DND-41 (cell line): ENCODE measurements around the gene PRKAG2.

Source experiments
- ATAC-seq: fragments of 200-7000 bp; cut with Tn5 transposase; 3 replicates; pipeline ENCODE4 v1.9.1; 2021; ENCODE audit warnings: low read depth; ENCODE audit not compliant: insufficient read depth
- DNase-seq: peaks from one replicate; pipeline ENCODE4 v3.0.0-alpha.2; 2020
- H2AFZ ChIP-seq: 2 replicates; pipeline ENCODE4 v1.6.0; 2012; ENCODE audit warnings: low read depth, low read length
- H3K27ac ChIP-seq: 2 replicates; pipeline ENCODE4 v1.5.1; 2012; ENCODE audit warnings: low read length, inconsistent platforms
- H3K27me3 ChIP-seq: fragments of 200-600 bp; sonication (generic); 2 replicates; pipeline ENCODE4 v1.6.0; 2012; ENCODE audit warnings: low read length, mild to moderate bottlenecking, inconsistent platforms; ENCODE audit not compliant: insufficient read depth, poor library complexity
- H3K36me3 ChIP-seq: 2 replicates; pipeline ENCODE4 v1.5.1; 2012; ENCODE audit warnings: low read length, inconsistent platforms; ENCODE audit not compliant: insufficient read depth
- H3K4me1 ChIP-seq: 2 replicates; pipeline ENCODE4 v1.5.1; 2012; ENCODE audit warnings: mild to moderate bottlenecking, low read length; ENCODE audit not compliant: insufficient read depth
- H3K4me2 ChIP-seq: 2 replicates; pipeline ENCODE4 v1.6.0; 2012; ENCODE audit warnings: mild to moderate bottlenecking, moderate library complexity, low read length, inconsistent platforms; ENCODE audit not compliant: insufficient read depth
- H3K4me3 ChIP-seq, 2 experiments: fragments of 200-600 bp in 1 of 2; shearing (Covaris generic) in 1 of 2; 2 replicates each; pipeline ENCODE4 v1.5.1; 2012 to 2016; ENCODE audit warnings: inconsistent platforms in 2 of 2, low read length in 2 of 2, mild to moderate bottlenecking in 2 of 2, low read depth in 1 of 2, moderate library complexity in 1 of 2
- H3K79me2 ChIP-seq: 2 replicates; pipeline ENCODE4 v1.6.0; 2012; ENCODE audit warnings: low read length, inconsistent platforms; ENCODE audit not compliant: insufficient read depth
- H3K9ac ChIP-seq: 2 replicates; pipeline ENCODE4 v1.6.0; 2012; ENCODE audit warnings: low read depth, mild to moderate bottlenecking, inconsistent platforms, low read length, moderate library complexity
- H3K9me3 ChIP-seq: 2 replicates; pipeline ENCODE4 v1.5.1; 2012; ENCODE audit warnings: low read length, moderate library complexity, mild to moderate bottlenecking, inconsistent platforms; ENCODE audit not compliant: insufficient read depth, severe bottlenecking
- H4K20me1 ChIP-seq: 2 replicates; pipeline ENCODE4 v1.6.0; 2012; ENCODE audit warnings: low read length; ENCODE audit not compliant: insufficient read depth
- CTCF ChIP-seq: IDR thresholded peaks from 2 replicates; pipeline ENCODE4 v1.5.1; 2012; ENCODE audit warnings: borderline replicate concordance, low read length, moderate library complexity, mild to moderate bottlenecking; ENCODE audit not compliant: poor library complexity, severe bottlenecking; ENCODE audit errors: extremely low read depth
- EZH2 ChIP-seq: IDR thresholded peaks from 3 replicates; pipeline ENCODE4 v1.6.1; 2012; ENCODE audit warnings: borderline replicate concordance, low read depth, mild to moderate bottlenecking, moderate library complexity, low read length, inconsistent platforms; ENCODE audit not compliant: severe bottlenecking

PRKAG2 gene

GRCh38 chr7:151869968-151870918, 6.7 kb downstream of the PRKAG2 start:
- ATAC-seq (no peak), DNase-seq (no peak)
- no peaks in the 10 kb centered on the region for H3K79me2 ChIP-seq
- no peak overlapping the region for H3K4me2 ChIP-seq
- H3K4me1 ChIP-seq, result no peaks in the 10 kb centered on the region
- H3K36me3 ChIP-seq, result no peaks in the 10 kb centered on the region
- no peak overlapping the region for H3K27ac ChIP-seq
- TF ChIP-seq CTCF (no peak), EZH2 (no peak)
- H2AFZ ChIP-seq, result no peak overlapping the region
- H3K9ac ChIP-seq, result no peak overlapping the region
- H3K27me3 ChIP-seq, result no peaks in the 10 kb centered on the region
- no peak overlapping the region for H3K4me3 ChIP-seq
- no peaks in the 10 kb centered on the region for H3K9me3 ChIP-seq
- H4K20me1 ChIP-seq, result no peaks in the 10 kb centered on the region

- Histone ChIP-seq H3K4me3 (no peak overlapping the region), H3K36me3 (no peaks in the 10 kb centered on the region), H2AFZ (no peak overlapping the region), H3K4me2 (no peak overlapping the region), H4K20me1 (no peaks in the 10 kb centered on the region), H3K79me2 (no peaks in the 10 kb centered on the region), H3K9me3 (no peaks in the 10 kb centered on the region), H3K27me3 (no peaks in the 10 kb centered on the region), H3K9ac (no peak overlapping the region), H3K4me1 (no peaks in the 10 kb centered on the region), H3K27ac (no peak overlapping the region)
- TF ChIP-seq CTCF (no peak), EZH2 (no peak)
- no peak for DNase-seq
- ATAC-seq, result no peak
Measured at GRCh38 chr7:151869455-151869854, 7.5 kb downstream of the PRKAG2 start.

DNA sequence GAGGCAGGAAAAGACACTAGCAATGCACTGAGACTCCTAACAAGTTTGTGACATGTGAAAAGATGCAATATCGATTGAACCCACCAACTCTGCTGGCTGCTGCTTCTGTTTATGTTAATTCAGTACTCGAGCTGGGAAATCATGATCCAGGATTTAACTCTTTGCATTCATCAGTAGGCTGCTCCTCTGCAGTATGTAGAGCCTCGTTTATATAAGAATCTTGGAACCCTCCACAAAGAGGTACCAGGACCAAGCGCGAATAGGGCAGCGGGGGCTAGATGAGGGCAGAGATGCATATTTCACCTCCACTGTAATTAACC, 7.8 kb downstream of the PRKAG2 start:
- Histone ChIP-seq H3K4me3 (no peak overlapping the region), H4K20me1 (no peaks in the 10 kb centered on the region), H3K9ac (no peak overlapping the region), H3K79me2 (no peaks in the 10 kb centered on the region), H3K36me3 (no peaks in the 10 kb centered on the region), H3K27me3 (no peaks in the 10 kb centered on the region), H3K9me3 (no peaks in the 10 kb centered on the region), H3K4me1 (no peaks in the 10 kb centered on the region), H3K4me2 (no peak overlapping the region), H2AFZ (no peak overlapping the region), H3K27ac (no peak overlapping the region)
- TF ChIP-seq CTCF (no peak), EZH2 (no peak)
- no peak for ATAC-seq
- DNase-seq, result no peak
